Measurements from ENCODE around the gene TMEM184B.

- TF ChIP-seq CTCF (IDR thresholded peaks at IDR 0.05) (no peak), FOXJ3 (CRISPR knock-in tag; IDR thresholded peaks at IDR 0.05; ENCODE audit: borderline replicate concordance) (no peak), ATF3 (CRISPR knock-in tag; conservative IDR thresholded peaks at IDR 0.05) (no peak), TEAD4 (CRISPR knock-in tag; IDR thresholded peaks at IDR 0.05) (no peak), IRF1 (CRISPR knock-in tag; IDR thresholded peaks at IDR 0.05) (no peak), MAX (CRISPR knock-in tag; IDR thresholded peaks at IDR 0.05) (no peak), NFE2L1 (CRISPR knock-in tag; IDR thresholded peaks at IDR 0.05) (no peak), JUN (CRISPR knock-in tag; IDR thresholded peaks at IDR 0.05) (no peak), ZNF317 (CRISPR knock-in tag; IDR thresholded peaks at IDR 0.05; ENCODE audit: borderline replicate concordance, low read depth) (no peak)
Observed at GRCh38 chr22:38249803-38250642, 22.8 kb downstream of the TMEM184B start.

Data from WTC11 (cell line).